AG09319 (cell line): ENCODE data around the gene OR1F1.

Experiments used
- DNase-seq: peaks from one replicate; pipeline ENCODE4 v3.0.0-alpha.2; 2010; ENCODE audit warnings: low read depth; ENCODE audit errors: extremely low read depth
- TF ChIP-seq, protein P1 (sequence below): IDR thresholded peaks from 2 replicates; pipeline ENCODE4 v1.5.1; 2011; ENCODE audit warnings: low read depth, mild to moderate bottlenecking, inconsistent platforms, low read length, moderate library complexity

The OR1F1 gene

DNA sequence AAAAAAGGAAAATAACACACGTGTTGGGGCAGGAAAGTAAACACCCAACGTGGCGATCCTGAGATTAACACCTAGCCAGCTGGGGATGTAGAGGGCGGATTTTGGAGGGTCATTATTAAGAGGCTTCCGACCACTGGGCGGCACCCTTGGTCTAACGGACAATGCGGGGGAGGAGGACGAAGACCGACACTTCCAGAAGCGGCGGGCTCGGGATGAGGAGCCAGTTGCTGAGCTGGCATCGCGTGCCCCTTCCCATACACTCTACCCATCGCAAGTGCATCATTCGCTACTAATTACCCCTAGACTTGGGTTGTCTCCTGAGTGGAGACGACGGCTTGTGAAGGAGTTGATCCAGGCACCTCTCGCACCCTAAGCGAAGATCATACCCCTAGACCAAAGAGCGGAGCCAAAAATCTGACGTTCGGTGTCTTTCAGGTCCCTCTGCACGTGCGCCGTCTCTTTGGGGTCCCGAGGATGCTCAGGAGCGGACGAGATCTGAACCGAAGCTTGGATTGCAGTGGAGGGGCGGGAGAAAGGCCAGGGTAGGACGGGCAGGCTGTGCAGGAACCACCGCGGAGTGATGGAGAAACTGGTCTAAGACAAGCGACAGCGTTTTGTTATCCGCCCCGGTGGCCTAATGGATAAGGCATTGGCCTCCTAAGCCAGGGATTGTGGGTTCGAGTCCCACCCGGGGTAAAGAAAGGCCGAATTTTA, 35.6 kb upstream of the OR1F1 start:
- TF ChIP-seq, protein P1, sequence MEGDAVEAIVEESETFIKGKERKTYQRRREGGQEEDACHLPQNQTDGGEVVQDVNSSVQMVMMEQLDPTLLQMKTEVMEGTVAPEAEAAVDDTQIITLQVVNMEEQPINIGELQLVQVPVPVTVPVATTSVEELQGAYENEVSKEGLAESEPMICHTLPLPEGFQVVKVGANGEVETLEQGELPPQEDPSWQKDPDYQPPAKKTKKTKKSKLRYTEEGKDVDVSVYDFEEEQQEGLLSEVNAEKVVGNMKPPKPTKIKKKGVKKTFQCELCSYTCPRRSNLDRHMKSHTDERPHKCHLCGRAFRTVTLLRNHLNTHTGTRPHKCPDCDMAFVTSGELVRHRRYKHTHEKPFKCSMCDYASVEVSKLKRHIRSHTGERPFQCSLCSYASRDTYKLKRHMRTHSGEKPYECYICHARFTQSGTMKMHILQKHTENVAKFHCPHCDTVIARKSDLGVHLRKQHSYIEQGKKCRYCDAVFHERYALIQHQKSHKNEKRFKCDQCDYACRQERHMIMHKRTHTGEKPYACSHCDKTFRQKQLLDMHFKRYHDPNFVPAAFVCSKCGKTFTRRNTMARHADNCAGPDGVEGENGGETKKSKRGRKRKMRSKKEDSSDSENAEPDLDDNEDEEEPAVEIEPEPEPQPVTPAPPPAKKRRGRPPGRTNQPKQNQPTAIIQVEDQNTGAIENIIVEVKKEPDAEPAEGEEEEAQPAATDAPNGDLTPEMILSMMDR = peak; percentile 43
- peak; percentile 81 for DNase-seq

DNA sequence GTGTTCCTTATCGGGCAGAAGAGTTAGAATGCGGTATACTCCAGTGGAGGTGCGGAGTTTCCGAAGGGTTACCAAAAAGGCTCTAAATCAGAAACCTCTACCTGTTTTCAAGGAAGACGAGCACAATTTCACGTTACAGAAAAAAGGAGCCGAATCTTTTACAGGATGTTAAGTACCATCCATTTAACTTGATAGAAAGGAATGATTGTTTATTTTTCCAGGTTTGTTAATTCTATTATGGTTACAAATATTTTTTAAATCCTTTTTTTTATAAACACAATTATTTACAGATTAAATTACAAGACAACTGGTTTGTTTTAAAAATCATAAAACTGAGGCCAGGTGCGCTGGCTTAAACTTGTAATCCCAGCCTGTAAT, 35.0 kb upstream of the OR1F1 start:
- TF ChIP-seq, protein P1 = no peak

DNA sequence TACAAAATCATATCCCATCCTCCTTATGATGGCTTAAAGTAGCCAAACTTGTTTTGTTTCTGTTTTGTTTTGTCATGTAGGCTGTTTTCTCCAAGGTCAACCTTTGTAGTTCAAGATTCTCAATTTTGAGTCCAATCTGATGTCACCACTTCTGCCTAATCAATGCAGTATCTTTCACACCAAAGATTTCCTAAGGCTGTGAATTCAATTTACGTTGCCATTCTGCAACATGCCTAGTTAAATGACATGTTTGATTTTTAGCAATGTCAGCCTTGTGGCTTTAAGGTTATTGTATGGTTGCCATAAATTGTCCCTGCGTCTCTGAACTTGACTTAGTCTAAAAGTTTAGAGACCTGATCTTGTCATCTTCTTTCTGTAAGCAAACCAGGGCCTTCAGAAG, 32.8 kb upstream of the OR1F1 start:
- no peak for DNase-seq
- TF ChIP-seq, protein P1 = no peak

More for the DNA sequence above, 35.0 kb upstream of the OR1F1 start:
- DNase-seq = no peak

DNA sequence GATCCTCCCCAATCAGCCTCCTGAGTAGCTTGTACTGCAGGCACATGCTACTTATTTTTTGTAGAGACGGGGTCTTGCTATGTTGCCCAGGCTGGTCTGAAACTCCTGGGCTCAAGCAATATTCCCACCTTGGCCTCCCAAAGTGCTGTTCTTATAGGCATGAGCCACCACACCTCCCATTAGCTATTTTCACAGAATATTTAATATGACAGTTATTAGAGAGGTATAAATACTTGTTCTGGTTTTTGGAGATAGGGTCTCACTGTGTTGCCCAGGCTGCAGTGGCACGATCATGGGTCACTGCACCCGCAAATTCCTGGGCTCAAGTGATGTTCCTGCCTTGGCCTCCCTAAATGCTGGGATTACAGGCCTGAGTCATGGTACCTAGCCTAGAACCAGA, 32.0 kb upstream of the OR1F1 start:
- TF ChIP-seq, protein P1 = no peak
- no peak for DNase-seq

DNA sequence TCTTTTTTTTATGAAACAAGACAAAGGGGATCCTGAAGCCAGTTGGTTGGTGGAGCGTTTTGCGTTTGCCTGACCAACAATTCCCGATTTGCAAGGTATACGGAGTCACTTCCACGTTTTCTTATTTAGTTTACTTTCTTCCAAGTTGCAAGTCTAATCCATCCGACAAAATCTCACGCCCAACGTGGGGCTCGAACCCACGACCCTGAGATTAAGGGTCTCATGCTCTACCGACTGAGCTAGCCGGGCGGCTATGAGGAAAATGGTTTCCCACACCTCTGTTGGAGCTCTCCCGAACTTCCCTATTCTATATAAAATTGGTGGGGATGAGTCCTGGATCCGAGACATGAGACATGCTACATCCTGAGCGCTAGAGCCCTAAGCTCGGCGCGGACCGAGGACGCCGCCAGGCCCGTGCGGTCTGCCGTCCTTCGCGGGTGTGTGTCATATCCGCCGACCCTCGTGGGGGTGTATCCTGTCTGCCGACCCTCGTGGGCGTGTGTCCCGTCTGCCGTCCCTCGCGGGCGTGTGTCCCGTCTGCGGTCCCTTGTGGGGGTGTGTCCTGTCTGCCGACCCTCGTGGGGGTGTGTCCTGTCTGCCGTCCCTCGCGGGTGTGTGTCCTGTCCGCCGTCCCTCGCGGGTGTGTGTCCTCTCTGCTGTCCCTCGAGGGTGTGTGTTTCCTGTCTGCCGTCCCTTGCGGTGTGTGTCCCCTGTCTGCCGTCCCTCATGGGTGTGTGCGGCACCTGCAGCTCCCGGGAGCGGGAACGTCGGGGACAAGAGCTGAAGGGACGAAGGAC, 30.6 kb upstream of the OR1F1 start:
- TF ChIP-seq, protein P1 = no peak

DNA sequence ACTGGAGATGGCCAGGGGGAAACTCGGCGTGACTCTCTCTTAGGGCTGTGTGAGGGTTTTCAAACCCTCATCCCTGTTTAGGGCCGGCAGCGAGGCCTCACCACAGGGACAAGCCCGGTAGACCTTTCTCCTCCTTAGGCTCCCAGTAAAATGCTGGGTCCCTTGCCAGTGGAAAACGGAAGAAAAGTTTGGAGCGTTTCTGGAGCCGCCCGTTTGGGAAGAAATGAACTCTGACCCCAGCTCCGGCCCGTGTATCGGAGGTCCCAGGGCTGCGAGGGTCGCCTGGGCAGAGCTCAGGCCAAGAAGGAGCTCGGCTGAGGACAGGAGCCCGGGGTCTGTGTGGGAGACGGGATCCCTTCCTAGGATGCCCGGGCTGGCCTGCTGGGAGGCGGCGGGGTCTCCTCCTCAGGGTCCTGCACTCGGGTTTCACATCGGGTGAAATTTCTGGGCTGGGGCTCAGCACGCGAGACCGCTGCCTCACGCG, 29.9 kb upstream of the OR1F1 start:
- no peak for DNase-seq
- TF ChIP-seq, protein P1 = no peak

More for the DNA sequence above, 30.6 kb upstream of the OR1F1 start:
- peak; percentile 90 for DNase-seq

DNA sequence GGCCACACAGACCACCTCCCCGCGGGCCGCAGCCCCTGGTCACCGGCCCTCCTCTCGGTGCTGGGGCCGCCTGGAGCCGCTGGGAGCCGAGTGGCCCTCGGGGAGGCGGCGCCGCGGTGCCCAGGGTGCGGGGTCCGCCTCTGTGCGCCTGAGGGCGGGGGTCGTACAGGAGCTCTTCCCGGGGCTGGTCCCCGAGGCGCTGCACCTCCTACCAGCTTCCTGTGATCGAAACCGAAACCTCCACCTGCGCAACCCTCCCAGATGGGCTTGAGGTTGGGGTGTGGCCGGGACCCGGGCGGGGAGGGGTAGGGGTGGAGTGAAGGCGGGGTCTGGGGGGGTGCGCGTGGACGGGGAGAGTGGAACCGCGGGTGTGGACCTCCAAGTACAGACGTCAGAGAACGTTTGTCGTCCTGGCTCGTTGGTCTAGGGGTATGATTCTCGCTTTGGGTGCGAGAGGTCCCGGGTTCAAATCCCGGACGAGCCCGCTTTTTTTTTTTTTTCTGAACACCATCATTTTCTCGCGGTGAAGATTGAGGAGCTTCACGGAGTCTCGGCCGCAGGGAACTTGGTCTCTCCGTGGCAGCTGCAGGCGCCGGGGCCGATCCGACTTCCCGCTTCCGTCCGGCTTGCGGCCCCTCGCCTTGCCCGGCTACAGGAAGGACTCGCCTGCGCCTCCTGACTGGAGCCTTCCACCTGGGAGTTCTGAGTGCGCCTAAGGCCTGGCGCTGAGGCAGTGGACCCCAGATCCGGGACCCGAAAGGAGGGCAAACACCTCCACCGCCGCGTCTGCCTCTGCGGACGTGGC, 29.3 kb upstream of the OR1F1 start:
- peak; percentile 66 for DNase-seq
- TF ChIP-seq, protein P1 = no peak
